ENCODE measurements around the gene RAB11FIP3.

- TF ChIP-seq EZH2phosphoT487 (IDR thresholded peaks at IDR 0.05; ENCODE audit: insufficient read depth, low read depth) (no peak), EZH2 (IDR thresholded peaks at IDR 0.05; ENCODE audit: insufficient read depth, poor library complexity, severe bottlenecking) (no peak)
These were observed 74.5 kb downstream of the RAB11FIP3 start for GRCh38 chr16:499924-500323.

Data from GM23248 (cell line).